ENCODE measurements around the gene TLK2. TPM values are rescaled to one million over a fixed set of nuclear protein-coding genes. Genes with fewer than 3 reads are reported as not detected.
A peak's percentile ranks its signal among the peaks of the same experiment; 100 is the strongest.

TLK2 gene
- total and polyA plus RNA-seq, 12 donors = 9.2 to 41.9 (median 31.5) TPM

- no peaks in the 10 kb centered on the region for H3K36me3 ChIP-seq
- no peaks in the 10 kb centered on the region for H3K9me3 ChIP-seq
- DNase-seq (peak; percentile 70 to 75), ATAC-seq (peak; percentile 41 to 63 (median 56))
- peaks cover 0 to 22% (median 0%) of the 10 kb centered on the region in 7 donors for H3K27me3 ChIP-seq
- TF ChIP-seq CTCF (IDR thresholded peaks at IDR 0.05) = no peak
- H3K27ac ChIP-seq = peak overlapping the region in 9 of 10 donors; percentile 45 to 88 (median 80)
- H3K4me3 ChIP-seq = peak overlapping the region; percentile 28 to 58 (median 51)
- intact Hi-C loops (cut with DNase I) = no loop called here
- WGBS, 2 donors = 4 to 6% methylated on average over 30 of the region's 30 CpGs
- peaks cover 11 to 51% (median 40%) of the 10 kb centered on the region in 9 donors for H3K4me1 ChIP-seq
Observed at GRCh38 chr17:62653002-62653825, 174.6 kb downstream of the TLK2 start.

GRCh38 chr17:62653826-62654761 lies 175.5 kb downstream of the TLK2 start:
- intact Hi-C loops (cut with DNase I) = no loop called here
- DNase-seq = peak; percentile 76 to 87
- peak overlapping the region in 5 of 10 donors; percentile 52 to 58 (median 54) for H3K4me3 ChIP-seq
- H3K27me3 ChIP-seq = peaks cover 0 to 22% (median 0%) of the 10 kb centered on the region in 7 donors
- H3K9me3 ChIP-seq = no peaks in the 10 kb centered on the region
- peak overlapping the region in 8 of 10 donors; percentile 56 to 88 (median 80) for H3K27ac ChIP-seq
- no peaks in the 10 kb centered on the region for H3K36me3 ChIP-seq
- TF ChIP-seq CTCF (IDR thresholded peaks at IDR 0.05) = no peak
- 44 to 56% methylated on average over 19 of the region's 19 CpGs for WGBS, 2 donors
- peak; percentile 72 to 83 (median 78) for ATAC-seq
- H3K4me1 ChIP-seq = peaks cover 9 to 42% (median 32%) of the 10 kb centered on the region in 9 donors

- H3K4me3 ChIP-seq = no peak overlapping the region
- H3K27ac ChIP-seq = no peak overlapping the region
- H3K9me3 ChIP-seq = peaks cover 0 to 9% (median 4%) of the 10 kb centered on the region in 11 donors
- H3K4me1 ChIP-seq = peaks cover 9 to 37% (median 31%) of the 10 kb centered on the region in 9 donors
- WGBS, 2 donors = 86 to 91% methylated on average over 6 of the region's 6 CpGs
- peaks cover 0 to 17% (median 0%) of the 10 kb centered on the region in 7 donors for H3K27me3 ChIP-seq
- no peak for TF ChIP-seq CTCF (IDR thresholded peaks at IDR 0.05)
- intact Hi-C loops (cut with DNase I) = no loop called here
- no peak for ATAC-seq
- no peaks in the 10 kb centered on the region for H3K36me3 ChIP-seq
- DNase-seq = no peak
Observed at GRCh38 chr17:62655656-62656055, 177.0 kb downstream of the TLK2 start.

- 60 to 70% methylated on average over 1 of the region's 1 CpG for WGBS, 2 donors
- ATAC-seq = no peak
- no peak for DNase-seq
- Histone ChIP-seq H3K27me3 (peaks cover 0 to 9% (median 0%) of the 10 kb centered on the region in 7 donors), H3K36me3 (no peaks in the 10 kb centered on the region), H3K4me1 (peaks cover 9 to 37% (median 31%) of the 10 kb centered on the region in 9 donors), H3K27ac (no peak overlapping the region), H3K9me3 (peaks cover 0 to 16% (median 10%) of the 10 kb centered on the region in 11 donors), H3K4me3 (no peak overlapping the region)
- TF ChIP-seq CTCF (IDR thresholded peaks at IDR 0.05) = no peak
- intact Hi-C loops (cut with DNase I) = no loop called here
Observed at GRCh38 chr17:62656446-62656845, 177.8 kb downstream of the TLK2 start.
